GM15510 (cell line): ENCODE results near the gene TARS2.

Experiments
- POLR2A ChIP-seq: IDR thresholded peaks from 3 replicates; pipeline ENCODE4 v1.6.1; 2011; ENCODE audit warnings: borderline replicate concordance; ENCODE audit not compliant: insufficient read length; ENCODE audit errors: extremely low read depth

The TARS2 gene

GRCh38 chr1:150515328-150516049 lies 28.3 kb downstream of the TARS2 start, which contains the start of gene FALEC:
Gene FALEC (plus strand): TSS chr1:150515752.
- TF ChIP-seq POLR2A = peak; percentile 76

GRCh38 chr1:150516050-150516591 lies 28.9 kb downstream of the TARS2 start:
- no peak for TF ChIP-seq POLR2A

- no peak for TF ChIP-seq POLR2A
Measured at GRCh38 chr1:150516616-150517015, 29.4 kb downstream of the TARS2 start.

- no peak for TF ChIP-seq POLR2A
Measured at GRCh38 chr1:150521196-150521968, 34.2 kb downstream of the TARS2 start.

GRCh38 chr1:150525348-150525747 lies 38.1 kb downstream of the TARS2 start:
- no peak for TF ChIP-seq POLR2A

- no peak for TF ChIP-seq POLR2A
Measured at GRCh38 chr1:150528196-150528595, 41.0 kb downstream of the TARS2 start.

- TF ChIP-seq POLR2A = no peak
Measured at GRCh38 chr1:150529017-150529416, 41.8 kb downstream of the TARS2 start.

- TF ChIP-seq POLR2A = no peak
Measured at GRCh38 chr1:150530491-150531159, 43.4 kb downstream of the TARS2 start.

- no peak for TF ChIP-seq POLR2A
Measured at GRCh38 chr1:150532860-150533259, 45.6 kb downstream of the TARS2 start.

- TF ChIP-seq POLR2A = no peak
Measured at GRCh38 chr1:150534002-150534401, 46.8 kb downstream of the TARS2 start.

- TF ChIP-seq POLR2A = no peak
Measured at GRCh38 chr1:150535511-150536287, 48.5 kb downstream of the TARS2 start.

GRCh38 chr1:150536836-150537731 lies 49.9 kb downstream of the TARS2 start:
- TF ChIP-seq POLR2A = no peak

- TF ChIP-seq POLR2A = no peak
Measured at GRCh38 chr1:150537732-150538684, 50.8 kb downstream of the TARS2 start.

- no peak for TF ChIP-seq POLR2A
Measured at GRCh38 chr1:150543500-150544143, 56.4 kb downstream of the TARS2 start.
